HepG2 (cell line): Measurements from ENCODE around the gene INPP4B. TPM values are rescaled to one million over a fixed set of nuclear protein-coding genes. Genes with fewer than 3 reads are reported as not detected.

Experiments
- ATAC-seq: fragments of 200-7000 bp; cut with Tn5 transposase; 3 replicates; pipeline ENCODE4 v1.9.1; 2020; ENCODE audit warnings: mild to moderate bottlenecking, moderate library complexity
- BruUV-seq: library from RNA; stranded (reverse); fragments of 400-500 nt; replicated peaks from 2 replicates; lab custom pipeline; 2021; lab: Mats Ljungman, UMichigan
- CTCF ChIA-PET: fragments of 300-600 bp; formaldehyde crosslinking; extraction: SDS; loops from one replicate; lab custom pipeline; 2021; ENCODE audit warnings: low total read pairs, inconsistent platforms, low intra/inter-chr PET ratio; lab: Yijun Ruan, JAX
- POLR2A ChIA-PET: fragments of 350-600 bp; sonication (Branson Sonifier 250); formaldehyde crosslinking; loops from one replicate; lab custom pipeline; 2020; ENCODE audit warnings: antibody characterized with exemption, inconsistent platforms; lab: Yijun Ruan, JAX
- DNase-seq: peaks from one replicate; pipeline ENCODE4 v3.0.0-alpha.2; 2015; ENCODE audit warnings: low spot score
- FAIRE-seq: peaks from 3 replicates; lab custom pipeline; 2011; peaks lifted over from hg19 to GRCh38; lab: Jason Lieb, UNC
- H2AFZ ChIP-seq: one replicate; pipeline ENCODE4 v1.6.1; 2011; ENCODE audit warnings: low read length, inconsistent platforms
- H3K27ac ChIP-seq: fragments of 300-600 bp; 3 replicates; pipeline ENCODE4 v1.8.0; 2011; ENCODE audit warnings: mixed run types, mild to moderate bottlenecking, mixed read lengths, low read length, inconsistent platforms; ENCODE audit not compliant: insufficient read depth; ENCODE audit errors: extremely low read length
- H3K27me3 ChIP-seq, 2 experiments: fragments of 200-600 bp in 1 of 2; 2 replicates in 1 of 2; 3 replicates in 1 of 2; pipeline versions ENCODE4 v1.6.0 to v1.8.0; 2011; ENCODE audit warnings: low read length in 2 of 2, mild to moderate bottlenecking in 2 of 2, moderate library complexity in 2 of 2, inconsistent platforms in 1 of 2; ENCODE audit not compliant: insufficient read depth in 2 of 2, control insufficient read depth in 1 of 2
- H3K36me3 ChIP-seq, 2 experiments: fragments of 200-600 bp in 1 of 2; replicated peaks in 1 of 2; 2 replicates in 1 of 2; 3 replicates in 1 of 2; pipeline versions ENCODE4 v1.5.1 to v1.8.0; 2011; ENCODE audit warnings: low read length in 2 of 2, inconsistent platforms in 1 of 2; ENCODE audit not compliant: insufficient read depth in 2 of 2, control insufficient read depth in 1 of 2
- H3K4me1 ChIP-seq: 2 replicates; pipeline ENCODE4 v1.5.1; 2012; ENCODE audit warnings: low read length, inconsistent platforms; ENCODE audit not compliant: insufficient read depth
- H3K4me2 ChIP-seq: 2 replicates; pipeline ENCODE4 v1.6.0; 2011; ENCODE audit warnings: low read depth, low read length, inconsistent platforms
- H3K4me3 ChIP-seq, 3 experiments: fragments of 200-600 bp in 1 of 3; sonication (generic), shearing (Covaris generic) in 1 of 3; replicated peaks in 1 of 3; 2 replicates each; pipeline ENCODE4 v1.5.1; 2011 to 2016; ENCODE audit warnings: low read length in 3 of 3, inconsistent platforms in 2 of 3, low read depth in 2 of 3, mild to moderate bottlenecking in 2 of 3, control low read depth in 1 of 3, mixed read lengths in 1 of 3; ENCODE audit not compliant: insufficient read depth in 1 of 3
- H3K79me2 ChIP-seq: one replicate; pipeline ENCODE4 v1.6.1; 2011; ENCODE audit warnings: low read length, inconsistent platforms; ENCODE audit not compliant: insufficient read depth
- H3K9ac ChIP-seq: 2 replicates; pipeline ENCODE4 v1.6.0; 2011; ENCODE audit warnings: mild to moderate bottlenecking, low read depth, low read length, inconsistent platforms; ENCODE audit not compliant: insufficient read depth
- H3K9me3 ChIP-seq: 2 replicates; pipeline ENCODE4 v1.5.1; 2012; ENCODE audit warnings: mild to moderate bottlenecking, low read length
- H4K20me1 ChIP-seq: 2 replicates; pipeline ENCODE4 v1.6.0; 2011; ENCODE audit warnings: inconsistent platforms, mild to moderate bottlenecking, low read length, moderate library complexity; ENCODE audit not compliant: insufficient read depth
- CTCF ChIP-seq: sonication (generic); formaldehyde crosslinking; IDR thresholded peaks from 2 replicates; pipeline ENCODE4 v1.5.0; 2020; ENCODE audit warnings: mild to moderate bottlenecking, missing genetic modification reagents, moderate library complexity
- DPF2 ChIP-seq: sonication (generic); formaldehyde crosslinking; IDR thresholded peaks from 2 replicates; pipeline ENCODE4 v1.4.0; 2020; ENCODE audit warnings: mild to moderate bottlenecking, low read depth, missing genetic modification reagents, borderline replicate concordance
- ESRRA ChIP-seq: sonication (generic); formaldehyde crosslinking; IDR thresholded peaks from 2 replicates; pipeline ENCODE4 v1.5.1; 2020; ENCODE audit warnings: mild to moderate bottlenecking, low read depth, missing genetic modification reagents
- GABPB1 ChIP-seq: IDR thresholded peaks from 2 replicates; pipeline ENCODE4 v1.6.1; 2016; ENCODE audit warnings: mild to moderate bottlenecking, missing genetic modification reagents, moderate library complexity, missing compliant biosample characterization
- HCFC1 ChIP-seq: fragments of 150-350 bp; IDR thresholded peaks from 2 replicates; pipeline ENCODE4 v1.6.1; 2014; ENCODE audit warnings: low read depth, low read length
- HDAC1 ChIP-seq: sonication (generic); formaldehyde crosslinking; IDR thresholded peaks from 2 replicates; pipeline ENCODE4 v1.5.1; 2020; ENCODE audit warnings: mild to moderate bottlenecking, missing genetic modification reagents
- JARID2 ChIP-seq: sonication (generic); formaldehyde crosslinking; IDR thresholded peaks from 2 replicates; pipeline ENCODE4 v1.8.1; 2023; ENCODE audit warnings: missing genetic modification reagents, inconsistent platforms; ENCODE audit not compliant: insufficient replicate concordance
- MED13 ChIP-seq: sonication (generic); formaldehyde crosslinking; IDR thresholded peaks from 2 replicates; pipeline ENCODE4 v1.5.0; 2020; ENCODE audit warnings: missing genetic modification reagents
- MEIS1 ChIP-seq: sonication (generic); formaldehyde crosslinking; IDR thresholded peaks from 2 replicates; pipeline ENCODE4 v1.9.0; 2021; ENCODE audit warnings: mild to moderate bottlenecking, missing genetic modification reagents, moderate library complexity, borderline replicate concordance
- RARG ChIP-seq: sonication (generic); formaldehyde crosslinking; IDR thresholded peaks from 2 replicates; pipeline ENCODE4 v1.4.0; 2020; ENCODE audit warnings: low read depth, mild to moderate bottlenecking, missing genetic modification reagents
- SCMH1 ChIP-seq: sonication (generic); formaldehyde crosslinking; IDR thresholded peaks from 2 replicates; pipeline ENCODE4 v1.9.0; 2021; ENCODE audit warnings: missing genetic modification reagents, mild to moderate bottlenecking, borderline replicate concordance
- SIN3A ChIP-seq: IDR thresholded peaks from 2 replicates; pipeline ENCODE4 v1.6.1; 2011; ENCODE audit warnings: low read depth, mild to moderate bottlenecking, control low read depth, low read length, borderline replicate concordance
- SRF ChIP-seq: IDR thresholded peaks from 2 replicates; pipeline ENCODE4 v1.6.1; 2011; ENCODE audit warnings: mild to moderate bottlenecking, low read depth, low read length, moderate library complexity
- TBP ChIP-seq: sonication (generic); formaldehyde crosslinking; IDR thresholded peaks from 2 replicates; pipeline ENCODE4 v1.5.0; 2020; ENCODE audit warnings: missing genetic modification reagents
- ZC3H13 ChIP-seq: sonication (generic); formaldehyde crosslinking; IDR thresholded peaks from 2 replicates; pipeline ENCODE4 v1.8.1; 2023; ENCODE audit warnings: mild to moderate bottlenecking, missing genetic modification reagents, moderate library complexity
- ZMAT3 ChIP-seq: sonication (generic); formaldehyde crosslinking; conservative IDR thresholded peaks from 2 replicates; pipeline ENCODE4 v1.7.0; 2021; ENCODE audit warnings: missing genetic modification reagents
- ZNF205 ChIP-seq: IDR thresholded peaks from 2 replicates; pipeline ENCODE4 v1.6.1; 2018; ENCODE audit warnings: missing biosample characterization, missing genetic modification reagents
- ZNF776 ChIP-seq: sonication (generic); formaldehyde crosslinking; IDR thresholded peaks from 2 replicates; pipeline ENCODE4 v1.4.0; 2020; ENCODE audit warnings: mild to moderate bottlenecking, missing genetic modification reagents
- ZSCAN22 ChIP-seq: sonication (generic); formaldehyde crosslinking; IDR thresholded peaks from 2 replicates; pipeline ENCODE4 v1.4.0; 2020; ENCODE audit warnings: mild to moderate bottlenecking, missing genetic modification reagents
- WGBS: methylation state at CpG from one replicate; pipeline ENCODE4 v1.1.6; 2017; ENCODE audit warnings: low lambda C conversion rate; 5-methylcytosine and 5-hydroxymethylcytosine counted together
- in situ Hi-C: cut with HindIII; loops from 2 replicates; pipeline ENCODE4 v1.10.0; 2017; ENCODE audit warnings: low pct_unique_long_range_greater_than_20kb; ENCODE audit not compliant: extremely low pct_ligation_motif_present
- intact Hi-C: fragments of 100-400 bp; cut with micrococcal nuclease; formaldehyde crosslinking; loops from one replicate; pipeline ENCODE4 v1.10.0; 2022; ENCODE audit not compliant: unreplicated experiment
- polyA plus RNA-seq, 8 experiments: library from polyadenylated mRNA; depleted of rRNA in 3 of 8; stranded (reverse) in 7 of 8; unstranded in 1 of 8; fragments of >200 nt; fragmentation: Illumina TruSeq in 4 of 8; extraction: Trizol in 4 of 8; gene quantifications; 2 replicates each; pipeline versions ENCODE4 v1.2.1 to v1.2.3, GENCODE V29; 2011 to 2016; ENCODE audit warnings: low read depth in 4 of 8, missing spikeins in 1 of 8, mixed read lengths in 1 of 8; ENCODE audit not compliant: insufficient read depth in 1 of 8
- total RNA-seq, 5 experiments: library from RNA; depleted of rRNA; stranded (reverse); fragments of >200 nt; fragmentation: Illumina TruSeq; extraction: Trizol; gene quantifications; 2 replicates each; pipeline ENCODE4 v1.2.3, GENCODE V29; 2016; ENCODE audit warnings: low read depth in 1 of 5
- TF ChIP-seq, protein P1 (sequence below): sonication (generic); formaldehyde crosslinking; IDR thresholded peaks from 2 replicates; pipeline ENCODE4 v1.8.0; 2022; ENCODE audit warnings: mild to moderate bottlenecking, missing genetic modification reagents, borderline replicate concordance

Gene INPP4B
- total and polyA plus RNA-seq, 2 of the 13 experiments (the other 11 are each of a cell fraction or from before 2014, with no cell fraction given): not detected

- Histone ChIP-seq H3K4me1 (no peaks in the 10 kb centered on the region), H3K27ac (no peak overlapping the region), H3K36me3 (no peaks in the 10 kb centered on the region), H3K4me2 (no peak overlapping the region), H4K20me1 (no peaks in the 10 kb centered on the region), H3K27me3 (no peaks in the 10 kb centered on the region), H3K9ac (no peak overlapping the region), H3K79me2 (no peaks in the 10 kb centered on the region), H3K4me3 (no peak overlapping the region), H2AFZ (no peak overlapping the region), H3K9me3 (no peaks in the 10 kb centered on the region)
- FAIRE-seq (no peak), ATAC-seq (no peak), DNase-seq (no peak)
- intact Hi-C loops: no loop called here
- ChIA-PET CTCF (no interaction called here), POLR2A (no interaction called here)
- BruUV-seq: no TSS peak
- WGBS: 2% methylated on average over 5 of the region's 5 CpGs
- in situ Hi-C loops: no loop called here
- TF ChIP-seq DPF2 (CRISPR knock-in tag): no peak
- TF ChIP-seq SCMH1: no peak
- TF ChIP-seq ZNF776 (CRISPR knock-in tag): no peak
- TF ChIP-seq SIN3A: no peak
- no peak for TF ChIP-seq HDAC1 (CRISPR knock-in tag)
- no peak for TF ChIP-seq GABPB1
- TF ChIP-seq SRF: no peak
- no peak for TF ChIP-seq ZMAT3
- TF ChIP-seq, protein P1, sequence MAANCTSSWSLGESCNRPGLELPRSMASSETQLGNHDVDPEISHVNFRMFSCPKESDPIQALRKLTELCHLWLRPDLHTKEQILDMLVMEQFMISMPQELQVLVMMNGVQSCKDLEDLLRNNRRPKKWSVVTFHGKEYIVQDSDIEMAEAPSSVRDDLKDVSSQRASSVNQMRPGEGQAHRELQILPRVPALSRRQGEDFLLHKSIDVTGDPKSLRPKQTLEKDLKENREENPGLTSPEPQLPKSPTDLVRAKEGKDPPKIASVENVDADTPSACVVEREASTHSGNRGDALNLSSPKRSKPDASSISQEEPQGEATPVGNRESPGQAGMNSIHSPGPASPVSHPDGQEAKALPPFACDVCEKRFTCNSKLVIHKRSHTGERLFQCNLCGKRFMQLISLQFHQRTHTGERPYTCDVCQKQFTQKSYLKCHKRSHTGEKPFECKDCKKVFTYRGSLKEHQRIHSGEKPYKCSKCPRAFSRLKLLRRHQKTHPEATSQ: no peak
- TF ChIP-seq ZC3H13 (CRISPR knock-in tag): no peak
- TF ChIP-seq CTCF (CRISPR knock-in tag): no peak
- TF ChIP-seq RARG (CRISPR knock-in tag): no peak
- no peak for TF ChIP-seq ZSCAN22 (CRISPR knock-in tag)
- TF ChIP-seq JARID2: no peak
- TF ChIP-seq HCFC1: no peak
- no peak for TF ChIP-seq MEIS1 (CRISPR knock-in tag)
- no peak for TF ChIP-seq TBP
- TF ChIP-seq ZNF205: no peak
- TF ChIP-seq MED13 (CRISPR knock-in tag): no peak
- no peak for TF ChIP-seq ESRRA
Measured at GRCh38 chr4:142882159-142882558, 36.1 kb upstream of the INPP4B start.
